ENCODE results near the gene THNSL1.
"Not testable (repeated sequence)": the region's sequence is repeated elsewhere in the genome, so short reads cannot be mapped to it uniquely, and the experiment has no call there.

Gene THNSL1

DNA sequence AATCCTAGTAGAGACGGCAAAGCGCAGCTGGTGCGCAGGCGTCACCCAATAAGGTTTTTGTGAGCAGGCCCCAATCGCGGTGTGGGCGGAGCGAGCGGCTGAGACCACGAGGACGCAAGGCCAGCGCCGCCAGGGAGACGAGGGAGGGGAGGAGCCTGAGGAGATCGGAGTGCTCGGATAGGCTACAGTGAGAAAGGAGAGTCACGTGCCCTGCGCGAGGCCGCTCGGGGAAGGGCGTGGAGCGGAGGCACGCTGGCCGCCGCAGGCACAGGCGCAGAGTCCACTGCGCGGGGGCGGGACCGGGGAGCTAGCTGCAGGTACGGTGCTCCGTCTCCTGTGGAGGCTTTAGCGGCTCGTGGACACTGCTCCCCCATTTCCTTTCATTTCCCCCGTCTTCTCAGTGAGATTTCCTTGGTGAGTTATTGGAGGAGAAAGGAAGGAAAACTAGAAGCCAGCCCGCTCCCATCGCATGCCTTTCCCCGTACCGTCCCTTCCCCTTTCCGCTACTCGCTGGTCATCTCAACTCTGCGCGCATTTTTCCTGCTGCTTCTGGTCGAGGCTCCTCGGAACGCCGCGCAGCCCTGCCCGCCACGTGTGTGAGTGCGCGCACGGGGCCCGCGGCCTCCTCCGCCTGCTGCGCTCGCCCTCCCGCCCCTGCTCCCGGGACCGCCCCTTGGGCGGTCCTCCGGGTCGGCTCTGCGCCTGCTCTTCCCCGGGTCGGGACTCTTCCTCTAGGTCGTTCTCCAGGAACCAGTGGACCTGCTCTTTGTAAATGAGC lies at the start of gene THNSL1:
TSS of gene THNSL1 (plus strand) at position 237 of the 778 bp plus-strand sequence. CDS start 6,612 bp downstream, outside the sequence.
- POLR2A ChIA-PET = no interaction called here
- H3K4me3 ChIP-seq (ENCODE audit: low read depth, low read length) = peak within 1 kb of the TSS; percentile 68
- peak; percentile 86 for DNase-seq (ENCODE audit: low read depth, low spot score)
- TF ChIP-seq CTCF (IDR thresholded peaks at IDR 0.05; ENCODE audit: insufficient read depth, low read length, missing control alignments) = no peak
- CTCF ChIA-PET = interaction anchor here (1.5 to 2.1 kb wide), 2 partner anchors 65 to 399 kb away, joined by 4 to 13 read pairs; no protein-coding TSS in a partner anchor

GRCh38 chr10:24966962-24967481 lies 49.4 kb upstream of the THNSL1 start:
- no peak for TF ChIP-seq CTCF (IDR thresholded peaks at IDR 0.05; ENCODE audit: insufficient read depth, low read length, missing control alignments)
- ChIA-PET CTCF (no interaction called here), POLR2A (no interaction called here)
- no peak overlapping the region for H3K4me3 ChIP-seq (ENCODE audit: low read depth, low read length)
- DNase-seq (ENCODE audit: low read depth, low spot score) = no peak

DNA sequence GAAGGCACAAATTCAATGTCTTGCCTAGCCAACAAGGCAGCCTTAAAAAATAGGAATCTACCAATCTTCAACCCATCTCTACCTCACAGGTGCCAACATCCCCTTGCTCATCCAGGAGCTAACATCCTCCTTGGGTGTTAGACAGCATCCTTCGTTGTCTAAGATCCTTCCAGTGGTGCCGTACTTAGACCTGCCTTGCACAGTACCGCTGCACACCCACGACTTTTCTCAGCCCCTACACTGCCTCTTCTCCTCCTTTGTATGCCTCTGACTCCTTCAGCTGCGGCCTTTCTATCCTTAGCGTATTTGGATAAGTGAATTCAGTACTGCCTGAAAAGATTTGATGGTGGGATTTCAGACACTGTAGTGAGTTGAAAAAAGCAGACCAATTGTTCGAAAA lies 48.1 kb upstream of the THNSL1 start:
- POLR2A ChIA-PET = no interaction called here

GRCh38 chr10:24968951-24969350 lies 47.5 kb upstream of the THNSL1 start:
- H3K4me3 ChIP-seq (ENCODE audit: low read depth, low read length); DNase-seq (ENCODE audit: low read depth, low spot score); POLR2A ChIA-PET: not testable (repeated sequence)
- CTCF ChIA-PET = interaction anchor here (0.9 to 1.4 kb wide), 2 partner anchors 21 to 112 kb away, joined by 3 to 4 read pairs; no protein-coding TSS in a partner anchor

More for the DNA sequence above, 48.1 kb upstream of the THNSL1 start:
- CTCF ChIA-PET = no interaction called here
- no peak overlapping the region for H3K4me3 ChIP-seq (ENCODE audit: low read depth, low read length)
- no peak for DNase-seq (ENCODE audit: low read depth, low spot score)
- TF ChIP-seq CTCF (IDR thresholded peaks at IDR 0.05; ENCODE audit: insufficient read depth, low read length, missing control alignments) = no peak

GRCh38 chr10:24969841-24970281 lies 46.6 kb upstream of the THNSL1 start:
- ChIA-PET CTCF (interaction anchor here (0.9 to 1.4 kb wide), 3 partner anchors 20 to 112 kb away, joined by 3 to 4 read pairs (median 4); no protein-coding TSS in a partner anchor), POLR2A (no interaction called here)
- TF ChIP-seq CTCF (IDR thresholded peaks at IDR 0.05; ENCODE audit: insufficient read depth, low read length, missing control alignments) = no peak
- no peak overlapping the region for H3K4me3 ChIP-seq (ENCODE audit: low read depth, low read length)
- DNase-seq (ENCODE audit: low read depth, low spot score) = no peak

DNA sequence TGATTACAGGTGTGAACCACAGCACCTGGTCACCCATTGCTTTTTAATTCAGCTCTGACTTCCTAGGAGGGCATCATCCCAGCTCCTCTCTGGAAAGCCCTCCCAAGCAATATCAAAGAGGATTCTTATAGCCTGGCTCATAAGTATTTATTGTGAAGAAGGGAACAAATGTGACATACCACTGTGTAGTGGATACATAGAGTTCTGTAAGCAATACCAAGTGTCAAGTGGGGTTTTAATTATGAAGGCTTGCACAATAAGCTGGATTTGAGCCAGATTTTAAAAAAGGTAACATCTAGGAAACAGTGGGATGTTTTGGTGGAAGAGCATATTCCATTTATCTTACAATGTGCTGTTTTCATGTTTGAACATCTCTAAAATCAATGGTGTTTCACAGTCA lies 45.0 kb upstream of the THNSL1 start:
- ChIA-PET CTCF (no interaction called here), POLR2A (no interaction called here)
- no peak for TF ChIP-seq CTCF (IDR thresholded peaks at IDR 0.05; ENCODE audit: insufficient read depth, low read length, missing control alignments)
- no peak for DNase-seq (ENCODE audit: low read depth, low spot score)
- H3K4me3 ChIP-seq (ENCODE audit: low read depth, low read length) = no peak overlapping the region

Measured in AG04449 (cell line).